ENCODE results near the gene CSRNP3. TPM values are rescaled to one million over a fixed set of nuclear protein-coding genes. Genes with fewer than 3 reads are reported as not detected.

Gene CSRNP3
- total RNA-seq, 1 experiment from 2014 or later: 3.0 TPM

DNA sequence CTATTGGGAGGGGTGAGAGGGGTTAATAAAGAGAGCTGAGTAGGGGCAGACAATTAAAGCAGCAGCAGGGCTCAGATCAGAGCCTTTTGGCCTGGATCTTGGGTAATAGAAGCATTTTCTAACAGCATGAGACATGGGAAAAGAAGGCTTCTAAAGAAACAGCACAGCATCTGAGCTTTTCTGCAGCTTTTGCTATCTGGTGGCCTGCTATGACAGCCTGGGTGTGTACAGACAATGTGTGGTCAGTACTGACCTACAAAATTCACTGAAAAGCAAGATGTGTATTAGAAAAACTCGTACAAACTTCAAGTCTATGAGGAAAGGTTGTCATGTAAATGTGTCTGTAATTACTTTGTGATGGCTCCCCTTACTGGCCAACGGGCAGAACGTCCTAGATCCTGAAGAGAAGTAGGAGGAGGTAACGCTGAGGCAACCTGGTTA is 229.0 kb downstream of the CSRNP3 start:
- no peaks in the 10 kb centered on the region for H3K27me3 ChIP-seq (ENCODE audit: control insufficient read depth, insufficient read depth, low read length)
- DNase-seq: peak; percentile 3
- H3K36me3 ChIP-seq (replicated peaks; ENCODE audit: control insufficient read depth, insufficient read depth, low read length): no peaks in the 10 kb centered on the region
- no peak overlapping the region for H3K4me3 ChIP-seq (ENCODE audit: insufficient read depth, low read depth, low read length)

DNA sequence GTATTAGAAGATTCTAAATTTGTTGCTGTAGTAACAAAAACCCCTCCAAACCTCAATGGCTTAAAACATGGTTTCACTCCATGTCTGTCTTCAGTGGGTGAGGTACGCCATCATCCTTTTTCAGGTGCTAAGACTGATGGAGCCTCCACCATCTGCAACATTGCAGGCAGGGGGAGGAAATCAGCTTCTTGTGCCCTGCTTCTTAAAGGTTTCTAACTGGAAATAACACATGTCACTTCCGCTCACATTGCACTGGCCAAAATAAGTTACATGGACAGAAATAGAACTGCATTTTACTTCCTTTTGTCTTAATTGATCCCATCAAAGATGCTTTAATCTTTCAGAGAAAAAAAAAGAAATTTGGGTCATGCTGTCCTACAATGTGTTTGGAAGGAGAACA is 230.4 kb downstream of the CSRNP3 start:
- DNase-seq: no peak

DNA sequence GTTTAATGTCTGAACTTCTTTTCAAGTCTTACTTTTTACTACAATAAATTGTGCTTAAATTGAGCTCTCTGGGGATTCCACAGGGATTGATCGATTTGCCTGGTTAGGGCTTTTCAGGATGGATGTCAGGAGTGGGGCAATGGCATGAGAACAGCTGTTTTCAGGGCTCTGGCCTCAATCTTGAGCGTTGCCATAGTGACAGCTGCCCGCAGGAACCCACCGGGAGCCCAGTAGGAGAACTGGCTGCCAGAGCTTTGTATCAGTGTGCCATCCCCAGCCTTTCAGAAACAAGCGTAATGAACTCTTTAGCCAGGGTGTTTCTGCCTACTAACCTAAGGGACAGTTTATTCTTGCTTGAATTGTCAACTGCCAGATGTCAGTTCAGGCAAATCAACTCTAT is 231.0 kb downstream of the CSRNP3 start:
- peak; percentile 3 for DNase-seq
- Histone ChIP-seq H3K4me3 (ENCODE audit: insufficient read depth, low read depth, low read length) (no peak overlapping the region), H3K27me3 (ENCODE audit: control insufficient read depth, insufficient read depth, low read length) (no peaks in the 10 kb centered on the region), H3K36me3 (replicated peaks; ENCODE audit: control insufficient read depth, insufficient read depth, low read length) (no peaks in the 10 kb centered on the region)

More for the DNA sequence above, 230.4 kb downstream of the CSRNP3 start:
- no peak overlapping the region for H3K4me3 ChIP-seq (ENCODE audit: insufficient read depth, low read depth, low read length)
- H3K36me3 ChIP-seq (replicated peaks; ENCODE audit: control insufficient read depth, insufficient read depth, low read length): no peaks in the 10 kb centered on the region
- no peaks in the 10 kb centered on the region for H3K27me3 ChIP-seq (ENCODE audit: control insufficient read depth, insufficient read depth, low read length)

DNA sequence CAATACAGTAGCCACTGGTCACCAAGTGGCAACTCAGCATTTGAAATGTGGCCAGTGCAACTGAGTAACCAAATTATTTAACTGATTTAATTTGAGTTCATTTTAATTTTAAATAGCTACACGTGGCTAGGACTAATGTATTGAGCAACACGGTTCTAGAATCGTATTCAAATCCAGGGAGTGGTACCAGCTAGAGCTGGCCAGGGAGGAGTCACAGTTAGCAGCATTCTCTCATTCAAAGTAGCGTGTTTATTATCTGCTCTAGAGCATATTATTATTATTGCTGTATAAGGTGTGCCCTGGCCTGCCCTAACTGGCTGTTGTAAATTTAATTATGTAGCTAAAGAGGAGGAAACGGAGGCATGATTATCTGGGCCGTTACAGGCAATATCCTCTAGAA is 231.6 kb downstream of the CSRNP3 start:
- no peaks in the 10 kb centered on the region for H3K27me3 ChIP-seq (ENCODE audit: control insufficient read depth, insufficient read depth, low read length)
- no peak for DNase-seq
- no peaks in the 10 kb centered on the region for H3K36me3 ChIP-seq (replicated peaks; ENCODE audit: control insufficient read depth, insufficient read depth, low read length)
- no peak overlapping the region for H3K4me3 ChIP-seq (ENCODE audit: insufficient read depth, low read depth, low read length)

DNA sequence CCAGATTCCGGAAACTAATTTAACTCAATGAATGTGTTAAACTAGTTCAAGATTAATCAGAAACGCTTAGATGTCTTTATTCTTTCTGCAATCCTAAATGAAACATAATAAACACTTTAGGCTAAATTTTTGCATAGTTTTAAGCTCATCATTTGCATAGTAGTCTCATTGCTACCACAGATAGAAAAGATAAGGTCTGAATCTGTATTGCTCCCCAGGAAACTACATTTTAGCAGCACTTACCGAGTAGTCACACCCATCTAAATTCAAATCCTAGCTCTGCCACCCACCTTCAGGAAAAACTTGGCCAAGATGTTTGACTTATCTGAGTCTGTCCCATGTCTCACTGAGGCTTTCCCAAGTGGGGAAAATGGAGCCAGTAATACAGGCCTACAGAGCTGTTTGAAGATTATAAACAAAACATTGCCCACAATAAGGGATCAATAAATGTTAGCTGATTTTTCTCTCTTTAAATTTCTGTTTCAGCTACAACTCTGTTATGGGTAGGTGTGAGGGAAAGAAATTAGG is 237.5 kb downstream of the CSRNP3 start:
- Histone ChIP-seq H3K36me3 (replicated peaks; ENCODE audit: control insufficient read depth, insufficient read depth, low read length) (no peaks in the 10 kb centered on the region), H3K4me3 (ENCODE audit: insufficient read depth, low read depth, low read length) (no peak overlapping the region), H3K27me3 (ENCODE audit: control insufficient read depth, insufficient read depth, low read length) (no peaks in the 10 kb centered on the region)
- no peak for DNase-seq

DNA sequence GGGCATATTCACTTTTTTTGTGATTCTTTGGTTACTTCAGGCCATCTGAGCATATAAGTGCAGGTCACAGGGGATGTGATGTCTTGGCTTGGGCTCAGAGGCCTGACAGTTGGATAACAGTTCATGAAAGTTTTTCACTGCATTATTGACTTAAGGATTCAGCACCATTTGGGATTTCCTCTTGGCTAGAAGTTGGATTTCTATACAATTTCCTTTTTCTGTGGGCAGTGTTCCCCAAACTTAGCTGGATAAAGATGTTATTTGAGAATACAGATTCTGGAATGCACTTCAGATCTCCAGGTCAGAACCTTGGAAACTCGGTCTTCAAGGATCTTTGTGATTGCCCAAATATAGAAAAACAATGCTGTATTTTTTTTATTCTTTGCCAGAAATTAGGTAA is 246.6 kb downstream of the CSRNP3 start:
- no peaks in the 10 kb centered on the region for H3K36me3 ChIP-seq (replicated peaks; ENCODE audit: control insufficient read depth, insufficient read depth, low read length)
- H3K4me3 ChIP-seq (ENCODE audit: insufficient read depth, low read depth, low read length): no peak overlapping the region
- DNase-seq: no peak
- H3K27me3 ChIP-seq (ENCODE audit: control insufficient read depth, insufficient read depth, low read length): no peaks in the 10 kb centered on the region

DNA sequence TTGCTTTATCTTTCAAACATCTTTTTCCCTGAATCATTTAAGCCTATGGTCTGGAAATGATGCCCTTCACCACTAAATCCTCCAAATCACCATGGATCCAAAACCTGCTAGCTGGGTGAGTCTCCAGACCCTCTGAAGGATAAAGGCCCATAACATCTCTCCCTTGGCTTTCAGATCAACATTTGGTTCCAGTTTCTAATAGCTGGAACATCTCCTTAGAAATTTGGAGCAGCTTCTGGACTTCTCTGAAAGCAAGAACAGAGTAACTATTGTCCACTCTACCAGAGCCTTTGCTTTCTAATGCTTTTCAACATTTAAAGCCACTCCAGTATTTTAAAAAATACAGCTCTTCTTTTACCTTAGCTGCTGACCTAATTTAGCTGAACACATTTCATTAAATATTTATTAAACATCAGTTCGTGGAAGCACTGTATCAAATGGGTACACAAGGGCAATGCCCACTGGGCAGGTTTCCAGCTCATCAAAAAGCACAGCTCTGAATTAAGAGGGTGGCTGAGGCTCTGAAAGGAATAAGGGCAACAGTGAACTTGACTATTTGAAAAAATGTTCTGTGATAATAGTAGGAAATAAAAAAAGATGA is 249.2 kb downstream of the CSRNP3 start:
- H3K36me3 ChIP-seq (replicated peaks; ENCODE audit: control insufficient read depth, insufficient read depth, low read length): no peaks in the 10 kb centered on the region
- no peaks in the 10 kb centered on the region for H3K27me3 ChIP-seq (ENCODE audit: control insufficient read depth, insufficient read depth, low read length)
- DNase-seq: no peak
- H3K4me3 ChIP-seq (ENCODE audit: insufficient read depth, low read depth, low read length): no peak overlapping the region

DNA sequence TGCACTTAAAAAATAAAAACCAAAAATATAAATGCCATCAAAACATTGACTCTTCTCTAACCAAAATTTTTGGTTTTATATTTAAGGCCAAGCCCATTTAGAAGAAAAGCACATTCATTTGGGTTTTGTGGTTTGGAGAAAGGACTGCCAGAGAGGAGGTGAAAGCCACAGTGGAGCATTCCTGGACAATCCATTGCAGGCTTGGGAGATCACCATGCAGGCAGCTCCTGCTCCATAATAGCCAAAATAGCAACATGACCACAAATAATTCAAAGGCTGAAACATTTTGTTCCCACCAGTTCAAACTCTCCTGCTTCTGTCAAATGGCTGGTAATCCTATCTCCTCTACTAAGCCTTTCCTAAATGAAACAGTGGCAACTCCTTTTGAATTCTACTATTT is 251.0 kb downstream of the CSRNP3 start:
- Histone ChIP-seq H3K27me3 (ENCODE audit: control insufficient read depth, insufficient read depth, low read length) (no peaks in the 10 kb centered on the region), H3K4me3 (ENCODE audit: insufficient read depth, low read depth, low read length) (no peak overlapping the region), H3K36me3 (replicated peaks; ENCODE audit: control insufficient read depth, insufficient read depth, low read length) (no peaks in the 10 kb centered on the region)
- no peak for DNase-seq

DNA sequence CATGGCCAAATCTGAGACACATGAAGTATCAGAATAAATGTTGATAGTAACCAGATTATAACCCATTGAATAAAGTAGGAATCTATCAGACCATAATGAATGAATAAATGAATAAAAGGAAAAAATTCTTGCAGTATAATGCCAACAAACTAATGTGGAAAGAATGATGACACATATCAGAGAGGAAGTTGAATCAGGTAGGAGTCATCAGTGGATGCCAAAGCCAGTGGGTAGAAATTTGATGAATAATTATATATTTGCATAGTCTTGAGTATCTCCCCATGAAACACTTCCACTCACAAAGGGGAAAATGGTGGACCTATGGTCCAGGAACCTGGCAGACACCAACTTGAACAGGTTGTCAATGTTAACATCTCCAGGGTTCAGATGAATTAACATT is 255.9 kb downstream of the CSRNP3 start:
- Histone ChIP-seq H3K27me3 (ENCODE audit: control insufficient read depth, insufficient read depth, low read length) (no peaks in the 10 kb centered on the region), H3K4me3 (ENCODE audit: insufficient read depth, low read depth, low read length) (no peak overlapping the region), H3K36me3 (replicated peaks; ENCODE audit: control insufficient read depth, insufficient read depth, low read length) (no peaks in the 10 kb centered on the region)
- DNase-seq: no peak

Other genes starting within 250 kb of the CSRNP3 start
- gene SCN2A, start 230.3 kb upstream of the CSRNP3 start, total RNA-seq (2014; rRNA removed; shearing (Covaris generic)): under 0.01 TPM in 1 of 2 replicates, not detected in the other

Measured in H7 (cell line).